Upper lobe of left lung (tissue), 4 donors: ENCODE results near the gene UPK1A.

Experiments used
- CTCF ChIP-seq, 6 experiments: fragments of 450-650 bp in 4 of 6; fragments of 200-600 bp in 2 of 6; sonication (generic) in 2 of 6; IDR thresholded peaks; one replicate each; pipeline ENCODE4 v1.5.1; 2016 to 2019; ENCODE audit warnings: antibody characterized with exemption in 6 of 6
- EP300 ChIP-seq, 4 donors: sonication (generic); formaldehyde crosslinking; IDR thresholded peaks; one replicate each; pipeline ENCODE4 v1.5.1; 2017; ENCODE audit warnings: antibody characterized with exemption in 4 of 4, control low read depth in 2 of 4
- POLR2A ChIP-seq, 4 donors: fragments of 450-650 bp; IDR thresholded peaks; one replicate each; pipeline ENCODE4 v1.5.1; 2016 to 2017; ENCODE audit warnings: antibody characterized with exemption in 4 of 4, mild to moderate bottlenecking in 2 of 4
- POLR2AphosphoS5 ChIP-seq, 2 donors: sonication (generic); formaldehyde crosslinking; IDR thresholded peaks; one replicate each; pipeline ENCODE4 v1.5.1; 2017; ENCODE audit warnings: antibody characterized with exemption in 2 of 2

GRCh38 chr19:35641515-35642151 lies 24.7 kb upstream of the UPK1A start, which contains the start of gene ETV2:
- TF ChIP-seq CTCF (IDR thresholded peaks at IDR 0.05) (no peak), POLR2A (IDR thresholded peaks at IDR 0.05) (no peak), EP300 (IDR thresholded peaks at IDR 0.05) (no peak), POLR2AphosphoS5 (IDR thresholded peaks at IDR 0.05) (no peak)
